SK-N-MC (cell line): Measurements from ENCODE around the gene SORBS2.

Source experiments
- EZH2 ChIP-seq: fragments of 200-600 bp; sonication (generic); IDR thresholded peaks from one replicate; pipeline ENCODE4 v1.6.1; 2017; ENCODE audit warnings: antibody characterized with exemption
- POLR2AphosphoS5 ChIP-seq: IDR thresholded peaks from 2 replicates; pipeline ENCODE4 v1.6.1; 2012; ENCODE audit warnings: mild to moderate bottlenecking, low read depth, low read length, borderline replicate concordance

DNA sequence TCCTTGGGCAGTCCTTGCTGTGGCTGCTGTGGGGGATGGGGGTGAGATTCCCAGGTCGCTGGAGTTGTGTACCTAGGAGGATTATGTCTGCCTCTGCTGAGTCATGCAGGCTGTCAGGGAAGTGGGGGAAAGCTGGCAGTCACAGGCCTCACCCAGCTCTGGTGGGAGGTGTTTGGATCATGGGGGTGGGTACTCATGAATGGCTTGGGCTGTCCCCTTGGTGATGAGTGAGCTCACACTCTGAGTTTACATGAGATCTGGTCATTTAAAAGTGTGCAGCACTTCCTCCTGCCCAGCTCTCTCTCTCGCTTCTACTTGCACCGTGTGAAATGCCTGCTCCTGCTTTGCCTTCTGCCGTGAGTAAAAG, 252.1 kb downstream of the SORBS2 start:
- TF ChIP-seq POLR2AphosphoS5 (no peak), EZH2 (no peak)
